Stimulated activated CD8-positive, alpha-beta memory T cell treated with anti-CD3 and anti-CD28 coated beads, Interleukin-7, amount 100 ng/mL, for 48 hours (primary cell): ENCODE data around the gene ZNF385B.
A peak's percentile ranks its signal among the peaks of the same experiment; 100 is the strongest.

Experiments used
- DNase-seq, 2 donors: peaks; one replicate each; pipeline ENCODE4 v3.0.0-alpha.2; 2020; ENCODE audit warnings: low read depth in 1 of 2; ENCODE audit errors: extremely low read depth in 1 of 2

ZNF385B gene

DNA sequence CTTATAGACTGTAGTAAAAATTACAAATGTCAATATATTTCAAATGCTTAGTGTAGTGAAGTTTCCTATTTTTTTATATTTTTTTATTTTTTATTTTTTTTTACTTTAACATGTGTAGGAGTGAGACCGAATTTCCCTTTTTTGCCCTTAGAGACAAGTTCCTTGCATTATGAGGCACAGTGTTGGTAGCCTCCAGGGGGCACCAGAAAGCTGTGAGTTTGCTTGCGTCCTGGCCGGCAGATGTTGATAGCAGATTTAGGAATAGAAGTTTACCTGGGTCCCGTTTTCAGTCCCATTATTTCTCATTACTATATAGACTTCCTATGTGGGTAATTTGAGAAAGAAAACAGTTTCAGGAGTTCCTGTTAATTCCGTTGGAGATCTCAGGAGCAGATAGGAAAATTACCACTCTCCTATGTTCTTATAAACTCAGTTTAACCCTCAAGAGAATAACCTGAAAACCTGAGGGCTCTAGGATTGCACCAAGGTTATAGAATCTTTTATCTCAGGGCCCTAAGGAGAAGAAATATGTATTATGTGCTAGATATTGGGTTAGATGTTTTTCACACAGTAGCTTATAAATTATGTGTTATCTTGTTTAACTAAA is 439.3 kb downstream of the ZNF385B start:
- DNase-seq: peak in 1 of 2 donors; percentile 23

DNA sequence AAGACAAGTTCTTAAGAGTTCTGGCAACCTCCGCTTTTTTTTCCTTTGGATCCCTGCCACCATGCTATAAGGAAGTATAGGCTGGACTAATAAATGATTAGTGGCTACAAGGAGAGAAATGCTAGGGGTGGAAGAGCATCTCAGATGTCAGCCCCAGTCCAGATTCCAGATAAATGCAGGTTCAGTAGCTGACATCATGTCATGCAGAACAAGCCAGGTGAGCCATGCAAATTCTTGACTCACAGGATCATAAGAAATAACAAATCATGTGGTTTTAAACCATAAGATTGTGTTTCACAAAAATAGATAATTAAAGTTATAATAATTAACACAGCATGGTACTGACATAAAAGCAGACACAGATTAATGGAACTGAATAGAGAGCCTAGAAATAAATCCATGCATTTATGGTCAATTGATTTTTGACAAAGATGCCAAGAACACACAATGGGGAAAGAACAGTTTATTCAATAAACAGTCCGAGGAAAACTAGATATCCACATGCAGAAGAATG is 443.9 kb downstream of the ZNF385B start:
- no peak for DNase-seq

- no peak for DNase-seq
These were observed 449.3 kb downstream of the ZNF385B start for GRCh38 chr2:179412112-179412511.

GRCh38 chr2:179410552-179411356 is 450.7 kb downstream of the ZNF385B start:
- DNase-seq: no peak

DNA sequence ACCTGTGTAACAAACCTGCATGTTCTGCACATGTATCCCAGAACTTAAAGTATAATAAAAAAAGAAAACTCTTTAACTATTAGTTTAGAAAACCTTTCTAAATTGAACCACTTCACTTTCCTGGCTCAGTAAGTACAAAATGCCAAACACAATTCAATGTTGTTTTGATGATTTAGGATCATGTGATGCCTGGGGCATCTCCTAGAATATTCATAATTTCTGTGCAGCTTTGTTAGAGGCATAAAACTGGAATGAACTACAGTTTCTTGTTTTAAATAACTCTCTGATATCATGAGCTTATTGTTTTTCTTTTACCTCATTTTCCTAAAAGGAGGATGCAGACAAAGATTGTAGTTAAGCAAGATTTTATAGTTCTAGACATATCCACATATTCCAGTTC is 457.8 kb downstream of the ZNF385B start:
- DNase-seq: no peak

DNA sequence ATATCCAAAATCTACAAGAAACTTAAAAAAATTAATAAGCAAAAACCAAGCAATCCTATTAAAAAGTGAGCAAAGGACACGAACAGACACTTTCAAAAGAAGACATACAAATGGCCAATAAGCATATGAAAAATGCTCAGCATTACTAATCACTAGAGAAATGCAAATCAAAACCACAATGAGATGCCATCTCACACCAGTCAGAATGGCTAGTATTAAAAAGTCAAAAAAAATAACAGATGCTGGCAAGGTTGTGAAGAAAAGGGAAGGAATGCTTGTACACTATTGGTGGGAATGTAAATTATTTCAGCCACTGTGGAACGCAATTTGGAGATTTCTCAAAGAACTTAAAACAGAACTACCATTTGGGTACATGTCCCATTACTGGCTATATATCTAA is 467.9 kb downstream of the ZNF385B start:
- no peak for DNase-seq
